CD4-positive, alpha-beta memory T cell (primary cell): Measurements from ENCODE around the gene PPP1R12C. TPM values are rescaled to one million over a fixed set of nuclear protein-coding genes. Genes with fewer than 3 reads are reported as not detected.

Source experiments
- CTCF ChIA-PET: fragments of 350-600 bp; sonication (Branson Sonifier 250); formaldehyde crosslinking; loops from one replicate; lab custom pipeline; 2021; ENCODE audit warnings: inconsistent platforms; ENCODE audit not compliant: partially characterized antibody; lab: Charles Lee
- POLR2A ChIA-PET: fragments of 350-600 bp; sonication (Branson Sonifier 250); formaldehyde crosslinking; loops from one replicate; lab custom pipeline; 2021; ENCODE audit not compliant: partially characterized antibody; lab: Charles Lee
- DNase-seq, 5 donors: peaks; one replicate each; pipeline versions ENCODE4 v3.0.0 to v3.0.0-alpha.2; 2020 to 2022; ENCODE audit warnings: mixed read lengths in 1 of 5
- H3K27ac ChIP-seq: one replicate; pipeline ENCODE4 v1.7.0; 2013; ENCODE audit warnings: low read depth, low read length
- H3K27me3 ChIP-seq: 2 replicates; pipeline ENCODE4 v1.7.0; 2013; ENCODE audit warnings: mild to moderate bottlenecking, low read length, moderate library complexity; ENCODE audit not compliant: insufficient read depth
- H3K36me3 ChIP-seq: 2 replicates; pipeline ENCODE4 v1.7.0; 2013; ENCODE audit warnings: mild to moderate bottlenecking, low read length, moderate library complexity; ENCODE audit not compliant: insufficient read depth
- H3K4me1 ChIP-seq: 2 replicates; pipeline ENCODE4 v1.7.0; 2013; ENCODE audit warnings: mild to moderate bottlenecking, low read length, moderate library complexity; ENCODE audit not compliant: insufficient read depth
- H3K4me3 ChIP-seq, 2 donors: one replicate each; pipeline ENCODE4 v1.7.0; 2013; ENCODE audit warnings: low read length in 2 of 2, mild to moderate bottlenecking in 1 of 2
- H3K9me3 ChIP-seq, 2 donors: one replicate each; pipeline ENCODE4 v1.7.0; 2013; ENCODE audit warnings: low read length in 2 of 2, control low read depth in 1 of 2; ENCODE audit not compliant: control insufficient read depth in 1 of 2
- H3K27ac Mint-ChIP-seq, 7 donors: one replicate each; pipeline ENCODE4 v1.8.0; 2020 to 2021; ENCODE audit warnings: mixed read lengths in 7 of 7, mild to moderate bottlenecking in 6 of 7, inconsistent platforms in 3 of 7, moderate library complexity in 3 of 7
- H3K27me3 Mint-ChIP-seq, 2 donors: one replicate each; pipeline ENCODE4 v1.8.0; 2020 to 2021; ENCODE audit warnings: mixed read lengths in 2 of 2
- H3K36me3 Mint-ChIP-seq, 2 donors: one replicate each; pipeline ENCODE4 v1.8.0; 2020 to 2021; ENCODE audit warnings: mixed read lengths in 2 of 2, inconsistent platforms in 1 of 2, mild to moderate bottlenecking in 1 of 2
- H3K4me1 Mint-ChIP-seq, 4 donors: one replicate each; pipeline ENCODE4 v1.8.0; 2020 to 2021; ENCODE audit warnings: mixed read lengths in 4 of 4, mild to moderate bottlenecking in 1 of 4
- H3K4me3 Mint-ChIP-seq, 8 donors: one replicate each; pipeline ENCODE4 v1.8.0; 2020 to 2021; ENCODE audit warnings: mixed read lengths in 8 of 8, mild to moderate bottlenecking in 7 of 8, moderate library complexity in 6 of 8, inconsistent platforms in 3 of 8
- H3K9me3 Mint-ChIP-seq, 8 donors: one replicate each; pipeline ENCODE4 v1.8.0; 2020 to 2021; ENCODE audit warnings: mixed read lengths in 8 of 8, mild to moderate bottlenecking in 5 of 8, inconsistent platforms in 3 of 8, moderate library complexity in 1 of 8
- intact Hi-C: fragments of 100-400 bp; cut with micrococcal nuclease; formaldehyde crosslinking; loops from one replicate; pipeline ENCODE4 v1.15.1; 2023
- polyA plus RNA-seq, 2 donors: library from polyadenylated mRNA; unstranded; fragments of 300-500 nt; fragmentation: Illumina TruSeq; gene quantifications; one replicate each; pipeline ENCODE4 v1.2.3, GENCODE V29; 2021
- total RNA-seq, 2 experiments: library from RNA; stranded (reverse); gene quantifications; one replicate each; pipeline ENCODE4 v1.2.3, GENCODE V29; 2021

The PPP1R12C gene
- total and polyA plus RNA-seq, 4 experiments from 2014 or later = 1.4 to 165 (median 87.1) TPM

GRCh38 chr19:55099557-55100506, 17.6 kb downstream of the PPP1R12C start:
- no peak overlapping the region for H3K27ac Mint-ChIP-seq
- POLR2A ChIA-PET = no interaction called here
- Histone ChIP-seq H3K27ac (no peak overlapping the region), H3K9me3 (no peaks in the 10 kb centered on the region), H3K4me3 (no peak overlapping the region), H3K36me3 (peaks cover 18% of the 10 kb centered on the region), H3K27me3 (no peaks in the 10 kb centered on the region), H3K4me1 (no peaks in the 10 kb centered on the region)
- no peak overlapping the region for H3K4me3 Mint-ChIP-seq
- no peaks in the 10 kb centered on the region for H3K27me3 Mint-ChIP-seq
- CTCF ChIA-PET = interaction anchor here (1.0 to 2.2 kb wide), 2 partner anchors 11 to 404 kb away, joined by 3 to 9 read pairs; no protein-coding TSS in a partner anchor
- no peak for DNase-seq
- H3K9me3 Mint-ChIP-seq = peaks cover 0 to 2% (median 0%) of the 10 kb centered on the region in 8 donors
- peaks cover 26 to 27% of the 10 kb centered on the region in 2 donors for H3K36me3 Mint-ChIP-seq
- intact Hi-C loops = no loop called here
- peaks cover 0 to 2% (median 0%) of the 10 kb centered on the region in 4 donors for H3K4me1 Mint-ChIP-seq

GRCh38 chr19:55098716-55099556, 18.5 kb downstream of the PPP1R12C start:
- Mint-ChIP-seq H3K4me3 (no peak overlapping the region), H3K36me3 (peaks cover 29% of the 10 kb centered on the region in 2 donors), H3K27ac (no peak overlapping the region), H3K9me3 (peaks cover 0 to 2% (median 0%) of the 10 kb centered on the region in 8 donors), H3K27me3 (no peaks in the 10 kb centered on the region), H3K4me1 (peaks cover 0 to 2% (median 0%) of the 10 kb centered on the region in 4 donors)
- Histone ChIP-seq H3K27ac (no peak overlapping the region), H3K9me3 (no peaks in the 10 kb centered on the region), H3K4me3 (no peak overlapping the region), H3K4me1 (no peaks in the 10 kb centered on the region), H3K36me3 (peaks cover 24% of the 10 kb centered on the region), H3K27me3 (no peaks in the 10 kb centered on the region)
- POLR2A ChIA-PET = interaction anchor here (1.5 kb wide), 1 partner anchor 10 kb away, joined by 4 read pairs; no protein-coding TSS in a partner anchor
- intact Hi-C loops = no loop called here
- CTCF ChIA-PET = interaction anchor here (1.0 to 2.2 kb wide), 2 partner anchors 10 to 405 kb away, joined by 3 to 9 read pairs; no protein-coding TSS in a partner anchor
- peak in 1 of 5 donors; percentile 12 for DNase-seq

GRCh38 chr19:55097864-55098715, 19.3 kb downstream of the PPP1R12C start:
- H3K4me1 ChIP-seq = no peaks in the 10 kb centered on the region
- no peaks in the 10 kb centered on the region for H3K27me3 Mint-ChIP-seq
- DNase-seq = peak in 1 of 5 donors; percentile 13

GRCh38 chr19:55096061-55096701, 21.3 kb downstream of the PPP1R12C start:
- no peak overlapping the region for H3K27ac Mint-ChIP-seq
- no peak overlapping the region for H3K4me3 Mint-ChIP-seq
- H3K9me3 ChIP-seq = no peaks in the 10 kb centered on the region
- peak in 1 of 5 donors; percentile 1 for DNase-seq
- H3K36me3 ChIP-seq = peaks cover 11% of the 10 kb centered on the region
- H3K27me3 ChIP-seq = no peaks in the 10 kb centered on the region
- H3K27me3 Mint-ChIP-seq = no peaks in the 10 kb centered on the region
- CTCF ChIA-PET = no interaction called here
- H3K4me1 Mint-ChIP-seq = peaks cover 0 to 2% (median 0%) of the 10 kb centered on the region in 4 donors
- H3K36me3 Mint-ChIP-seq = peaks cover 10 to 14% of the 10 kb centered on the region in 2 donors
- intact Hi-C loops = no loop called here
- H3K4me1 ChIP-seq = no peaks in the 10 kb centered on the region
- no peak overlapping the region for H3K27ac ChIP-seq
- no peak overlapping the region for H3K4me3 ChIP-seq
- H3K9me3 Mint-ChIP-seq = peaks cover 0 to 2% (median 0%) of the 10 kb centered on the region in 8 donors
- POLR2A ChIA-PET = no interaction called here

More at GRCh38 chr19:55097864-55098715, 19.3 kb downstream of the PPP1R12C start:
- peaks cover 0 to 2% (median 0%) of the 10 kb centered on the region in 8 donors for H3K9me3 Mint-ChIP-seq
- intact Hi-C loops = no loop called here
- H3K27me3 ChIP-seq = no peaks in the 10 kb centered on the region
- H3K27ac Mint-ChIP-seq = no peak overlapping the region
- POLR2A ChIA-PET = interaction anchor here (1.5 kb wide), 1 partner anchor 9 kb away, joined by 4 read pairs; no protein-coding TSS in a partner anchor
- no peak overlapping the region for H3K4me3 ChIP-seq
- H3K4me1 Mint-ChIP-seq = peaks cover 0 to 2% (median 0%) of the 10 kb centered on the region in 4 donors
- H3K36me3 Mint-ChIP-seq = peaks cover 24 to 25% of the 10 kb centered on the region in 2 donors
- H3K4me3 Mint-ChIP-seq = no peak overlapping the region
- no peak overlapping the region for H3K27ac ChIP-seq
- CTCF ChIA-PET = no interaction called here
- H3K36me3 ChIP-seq = peaks cover 19% of the 10 kb centered on the region
- no peaks in the 10 kb centered on the region for H3K9me3 ChIP-seq

- H3K4me1 Mint-ChIP-seq = peaks cover 0 to 2% (median 0%) of the 10 kb centered on the region in 4 donors
- no peaks in the 10 kb centered on the region for H3K27me3 ChIP-seq
- no peak overlapping the region for H3K27ac ChIP-seq
- H3K4me3 Mint-ChIP-seq = no peak overlapping the region
- H3K9me3 ChIP-seq = no peaks in the 10 kb centered on the region
- peaks cover 11% of the 10 kb centered on the region for H3K36me3 ChIP-seq
- intact Hi-C loops = no loop called here
- CTCF ChIA-PET = no interaction called here
- DNase-seq = peak in 1 of 5 donors; percentile 16
- H3K27me3 Mint-ChIP-seq = no peaks in the 10 kb centered on the region
- H3K4me1 ChIP-seq = no peaks in the 10 kb centered on the region
- H3K4me3 ChIP-seq = no peak overlapping the region
- H3K27ac Mint-ChIP-seq = no peak overlapping the region
- peaks cover 15 to 16% of the 10 kb centered on the region in 2 donors for H3K36me3 Mint-ChIP-seq
- peaks cover 0 to 2% (median 0%) of the 10 kb centered on the region in 8 donors for H3K9me3 Mint-ChIP-seq
- POLR2A ChIA-PET = no interaction called here
Measured at GRCh38 chr19:55095260-55096060, 22.0 kb downstream of the PPP1R12C start.
